KOPT-K1 (cell line): ENCODE results near the gene ABCF3.

Experiments used
- H3K27ac ChIP-seq: fragments of 200-600 bp; sonication (generic); 2 replicates; pipeline ENCODE4 v1.5.1; 2016; ENCODE audit warnings: antibody characterized with exemption, mild to moderate bottlenecking, low read depth, low read length; ENCODE audit not compliant: poor library complexity, severe bottlenecking
- H3K36me3 ChIP-seq: fragments of 200-600 bp; sonication (generic); 2 replicates; pipeline ENCODE4 v1.5.1; 2017; ENCODE audit warnings: antibody characterized with exemption, mild to moderate bottlenecking, low read length, moderate library complexity; ENCODE audit not compliant: insufficient read depth
- H3K9me3 ChIP-seq: fragments of 200-600 bp; sonication (generic); 2 replicates; pipeline ENCODE4 v1.5.1; 2017; ENCODE audit warnings: antibody characterized with exemption, low read length, mild to moderate bottlenecking; ENCODE audit not compliant: insufficient read depth, poor library complexity, severe bottlenecking

The ABCF3 gene

GRCh38 chr3:184241141-184241446, 55.1 kb downstream of the ABCF3 start:
- no peaks in the 10 kb centered on the region for H3K9me3 ChIP-seq
- H3K36me3 ChIP-seq: peaks cover 49% of the 10 kb centered on the region
- no peak overlapping the region for H3K27ac ChIP-seq

GRCh38 chr3:184241447-184242296, 55.7 kb downstream of the ABCF3 start:
- Histone ChIP-seq H3K36me3 (peaks cover 51% of the 10 kb centered on the region), H3K9me3 (no peaks in the 10 kb centered on the region), H3K27ac (no peak overlapping the region)

GRCh38 chr3:184242297-184242685, 56.3 kb downstream of the ABCF3 start:
- no peaks in the 10 kb centered on the region for H3K9me3 ChIP-seq
- peaks cover 51% of the 10 kb centered on the region for H3K36me3 ChIP-seq
- no peak overlapping the region for H3K27ac ChIP-seq
